Measurements from ENCODE around the gene IGFN1.
"Not testable (repeated sequence)": the region's sequence is repeated elsewhere in the genome, so short reads cannot be mapped to it uniquely, and the experiment has no call there.

IGFN1 gene

DNA sequence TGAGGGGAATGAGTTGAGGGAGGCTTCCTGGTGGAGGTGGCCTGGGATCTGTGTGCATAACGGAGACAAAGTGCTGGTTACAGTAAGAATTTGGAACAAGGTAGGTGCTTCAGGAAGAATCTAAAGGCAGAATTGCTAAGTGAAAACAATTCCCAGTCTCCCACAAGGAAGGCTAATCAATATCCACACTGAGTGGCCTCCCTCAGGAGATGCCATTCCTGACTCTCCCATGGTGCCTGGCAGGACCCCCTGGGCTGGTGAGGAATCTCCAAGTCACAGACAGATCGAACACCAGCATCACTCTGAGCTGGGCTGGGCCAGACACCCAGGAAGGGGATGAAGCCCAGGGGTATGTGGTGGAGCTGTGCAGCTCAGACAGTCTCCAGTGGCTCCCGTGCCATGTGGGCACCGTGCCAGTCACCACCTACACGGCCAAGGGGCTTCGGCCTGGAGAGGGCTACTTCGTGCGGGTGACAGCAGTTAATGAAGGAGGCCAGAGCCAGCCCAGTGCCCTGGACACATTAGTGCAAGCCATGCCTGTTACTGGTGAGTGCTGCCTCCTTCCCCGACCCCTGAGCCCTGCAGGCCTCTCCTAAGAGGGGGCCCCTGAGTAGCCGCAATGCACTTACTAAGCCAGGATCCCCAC lies 30.7 kb downstream of the IGFN1 start:
- no peak overlapping the region for H3K4me3 Mint-ChIP-seq
- H3K27ac Mint-ChIP-seq: no peak overlapping the region
- no peak for DNase-seq (ENCODE audit: low spot score)
- H3K36me3 Mint-ChIP-seq (ENCODE audit: low read depth): no peaks in the 10 kb centered on the region
- H3K27me3 Mint-ChIP-seq (ENCODE audit: low read depth): no peaks in the 10 kb centered on the region
- H3K9me3 Mint-ChIP-seq: no peaks in the 10 kb centered on the region
- H3K4me1 Mint-ChIP-seq (ENCODE audit: low read depth): no peaks in the 10 kb centered on the region

DNA sequence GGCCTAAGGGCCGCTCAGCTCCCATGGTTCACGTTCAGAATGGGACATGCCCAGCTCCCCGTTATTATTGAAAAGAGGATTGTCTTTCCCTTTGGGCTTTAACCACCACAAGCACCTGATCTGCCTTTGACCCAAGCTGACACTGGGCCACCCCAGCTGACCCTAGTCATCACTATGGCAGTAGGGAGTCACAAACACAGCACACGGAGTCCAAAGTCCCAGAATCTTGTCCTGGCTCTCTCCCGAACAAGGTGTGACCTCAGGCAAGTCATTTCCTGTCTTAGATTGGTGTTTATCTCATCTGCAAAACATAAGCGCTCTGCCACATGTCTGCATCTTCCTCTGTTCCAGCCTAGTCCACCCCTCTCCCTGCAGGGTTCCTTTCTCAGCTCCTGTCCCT lies 31.5 kb downstream of the IGFN1 start:
- H3K27me3 Mint-ChIP-seq (ENCODE audit: low read depth): no peaks in the 10 kb centered on the region
- no peaks in the 10 kb centered on the region for H3K9me3 Mint-ChIP-seq
- H3K27ac Mint-ChIP-seq: no peak overlapping the region
- H3K36me3 Mint-ChIP-seq (ENCODE audit: low read depth): no peaks in the 10 kb centered on the region
- H3K4me1 Mint-ChIP-seq (ENCODE audit: low read depth): no peaks in the 10 kb centered on the region
- H3K4me3 Mint-ChIP-seq: no peak overlapping the region
- no peak for DNase-seq (ENCODE audit: low spot score)

DNA sequence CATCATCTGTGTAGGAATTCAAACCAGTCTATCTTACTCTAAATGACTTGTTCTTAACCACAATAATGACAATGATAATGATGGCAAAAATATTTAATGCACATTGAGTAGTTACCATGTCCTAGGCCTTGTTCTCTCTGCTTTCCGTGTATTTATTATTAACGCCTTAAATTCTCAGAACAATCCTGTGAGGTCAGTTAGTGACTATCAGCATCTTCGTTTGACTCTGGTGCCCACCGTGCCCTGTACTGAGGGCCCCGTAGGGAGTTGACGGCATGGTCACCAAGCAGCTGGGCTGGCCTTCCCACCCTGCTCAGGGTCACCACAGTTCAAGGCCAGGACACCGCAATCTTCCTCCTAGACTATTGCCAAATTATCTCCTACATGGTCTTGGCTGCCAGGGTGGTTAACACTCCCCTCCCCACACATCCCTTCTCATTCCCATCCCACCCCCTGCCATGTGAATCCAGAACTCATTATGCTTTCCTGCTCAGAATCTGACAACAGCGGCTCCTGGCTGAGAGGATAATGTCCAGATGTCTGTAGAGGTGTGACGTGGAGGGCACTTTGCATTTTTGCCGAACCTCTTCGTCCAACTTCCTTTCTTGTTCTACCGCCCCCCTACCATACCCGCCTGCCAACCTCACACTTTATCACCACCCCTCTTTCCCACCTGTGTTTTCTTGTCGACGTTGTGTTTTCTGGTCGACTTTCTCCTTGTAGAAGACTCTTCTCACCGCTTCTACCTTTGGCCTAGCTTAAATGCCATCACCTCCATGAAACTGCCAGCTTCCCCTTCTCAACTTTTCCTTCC lies 33.4 kb downstream of the IGFN1 start:
- no peaks in the 10 kb centered on the region for H3K9me3 Mint-ChIP-seq
- no peaks in the 10 kb centered on the region for H3K4me1 Mint-ChIP-seq (ENCODE audit: low read depth)
- H3K27me3 Mint-ChIP-seq (ENCODE audit: low read depth): no peaks in the 10 kb centered on the region
- no peak for DNase-seq (ENCODE audit: low spot score)
- no peak overlapping the region for H3K4me3 Mint-ChIP-seq
- no peaks in the 10 kb centered on the region for H3K36me3 Mint-ChIP-seq (ENCODE audit: low read depth)
- H3K27ac Mint-ChIP-seq: no peak overlapping the region

DNA sequence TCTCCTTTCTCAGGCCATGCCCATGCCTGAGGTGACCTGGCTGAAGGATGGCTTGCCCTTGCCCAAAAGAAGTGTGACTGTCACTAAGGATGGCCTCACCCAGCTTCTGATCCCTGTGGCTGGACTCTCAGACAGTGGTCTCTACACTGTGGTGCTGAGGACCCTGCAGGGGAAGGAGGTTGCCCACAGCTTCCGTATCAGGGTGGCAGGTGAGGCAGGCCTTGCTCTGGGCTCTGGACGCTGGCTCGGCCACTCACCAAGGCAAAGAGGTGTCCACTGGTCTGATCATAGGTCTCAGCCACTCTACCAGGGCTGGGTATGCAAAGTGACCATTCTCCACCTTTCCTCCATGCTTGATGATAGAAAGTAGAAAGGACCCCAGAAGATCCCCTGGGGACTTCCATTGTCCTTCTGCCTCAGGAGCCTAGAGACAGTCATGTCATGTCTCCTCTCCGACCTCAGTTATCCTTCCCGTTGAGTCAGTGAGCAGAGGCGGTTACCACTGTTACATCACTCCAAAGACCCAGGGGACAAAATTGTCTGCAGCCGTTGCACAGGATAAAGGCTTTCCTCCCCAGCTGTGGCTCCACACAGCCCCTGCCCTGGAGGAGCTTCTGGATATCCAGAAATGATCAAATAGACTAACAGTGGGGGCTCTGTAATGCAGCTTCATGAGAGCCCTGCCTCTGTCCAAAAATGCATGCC lies 34.2 kb downstream of the IGFN1 start:
- Mint-ChIP-seq H3K27me3 (ENCODE audit: low read depth) (no peaks in the 10 kb centered on the region), H3K9me3 (no peaks in the 10 kb centered on the region), H3K36me3 (ENCODE audit: low read depth) (no peaks in the 10 kb centered on the region), H3K4me1 (ENCODE audit: low read depth) (no peaks in the 10 kb centered on the region), H3K4me3 (no peak overlapping the region), H3K27ac (no peak overlapping the region)
- DNase-seq (ENCODE audit: low spot score): no peak

DNA sequence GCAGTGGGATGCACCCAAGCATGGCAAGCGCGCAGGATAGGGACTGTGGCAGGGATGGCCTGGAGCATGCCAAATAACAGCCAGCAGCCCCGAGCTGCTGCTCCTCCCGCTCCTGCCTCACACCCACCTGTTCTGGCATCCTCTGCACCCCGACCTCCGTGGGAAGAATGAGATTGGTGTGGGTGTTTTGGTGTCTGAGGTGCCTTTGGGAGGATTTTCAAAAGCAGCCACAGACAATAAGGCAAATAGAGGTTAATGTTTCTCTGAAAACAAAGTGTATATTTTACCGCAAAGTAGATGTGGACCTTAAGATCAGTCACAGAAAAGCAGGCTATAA lies 35.5 kb downstream of the IGFN1 start:
- DNase-seq (ENCODE audit: low spot score): no peak
- Mint-ChIP-seq H3K27me3 (ENCODE audit: low read depth) (peaks cover 4% of the 10 kb centered on the region), H3K27ac (no peak overlapping the region), H3K4me3 (no peak overlapping the region), H3K36me3 (ENCODE audit: low read depth) (no peaks in the 10 kb centered on the region), H3K4me1 (ENCODE audit: low read depth) (no peaks in the 10 kb centered on the region), H3K9me3 (no peaks in the 10 kb centered on the region)

DNA sequence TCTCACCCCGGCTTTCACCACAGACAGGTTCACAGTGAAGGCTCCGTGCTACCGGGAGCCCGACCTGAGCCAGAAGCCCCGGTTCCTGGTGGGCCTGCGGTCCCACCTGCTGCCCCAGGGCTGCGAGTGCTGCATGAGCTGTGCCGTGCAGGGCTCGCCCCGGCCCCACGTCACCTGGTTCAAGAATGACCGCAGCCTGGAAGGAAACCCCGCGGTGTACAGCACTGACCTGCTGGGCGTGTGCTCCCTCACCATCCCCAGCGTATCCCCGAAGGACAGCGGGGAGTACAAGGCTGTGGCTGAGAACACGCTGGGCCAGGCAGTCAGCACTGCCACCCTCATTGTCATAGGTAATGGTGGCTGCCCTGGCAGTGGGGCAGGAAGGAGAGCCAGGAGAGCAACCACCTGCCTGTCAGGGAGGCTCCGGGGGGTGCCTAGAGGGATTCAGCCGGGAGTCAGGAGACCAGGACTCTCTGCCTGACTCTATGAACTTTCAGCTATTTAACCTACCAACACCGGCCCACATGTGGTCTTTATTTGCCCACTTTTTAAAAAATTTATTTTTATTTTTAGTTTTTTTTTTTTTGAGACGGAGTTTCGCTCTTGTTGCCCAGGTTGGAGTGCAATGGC lies 36.4 kb downstream of the IGFN1 start:
- H3K27me3 Mint-ChIP-seq (ENCODE audit: low read depth): peaks cover 7% of the 10 kb centered on the region
- H3K4me3 Mint-ChIP-seq: no peak overlapping the region
- H3K4me1 Mint-ChIP-seq (ENCODE audit: low read depth): no peaks in the 10 kb centered on the region
- H3K36me3 Mint-ChIP-seq (ENCODE audit: low read depth): no peaks in the 10 kb centered on the region
- no peak for DNase-seq (ENCODE audit: low spot score)
- no peaks in the 10 kb centered on the region for H3K9me3 Mint-ChIP-seq
- no peak overlapping the region for H3K27ac Mint-ChIP-seq

DNA sequence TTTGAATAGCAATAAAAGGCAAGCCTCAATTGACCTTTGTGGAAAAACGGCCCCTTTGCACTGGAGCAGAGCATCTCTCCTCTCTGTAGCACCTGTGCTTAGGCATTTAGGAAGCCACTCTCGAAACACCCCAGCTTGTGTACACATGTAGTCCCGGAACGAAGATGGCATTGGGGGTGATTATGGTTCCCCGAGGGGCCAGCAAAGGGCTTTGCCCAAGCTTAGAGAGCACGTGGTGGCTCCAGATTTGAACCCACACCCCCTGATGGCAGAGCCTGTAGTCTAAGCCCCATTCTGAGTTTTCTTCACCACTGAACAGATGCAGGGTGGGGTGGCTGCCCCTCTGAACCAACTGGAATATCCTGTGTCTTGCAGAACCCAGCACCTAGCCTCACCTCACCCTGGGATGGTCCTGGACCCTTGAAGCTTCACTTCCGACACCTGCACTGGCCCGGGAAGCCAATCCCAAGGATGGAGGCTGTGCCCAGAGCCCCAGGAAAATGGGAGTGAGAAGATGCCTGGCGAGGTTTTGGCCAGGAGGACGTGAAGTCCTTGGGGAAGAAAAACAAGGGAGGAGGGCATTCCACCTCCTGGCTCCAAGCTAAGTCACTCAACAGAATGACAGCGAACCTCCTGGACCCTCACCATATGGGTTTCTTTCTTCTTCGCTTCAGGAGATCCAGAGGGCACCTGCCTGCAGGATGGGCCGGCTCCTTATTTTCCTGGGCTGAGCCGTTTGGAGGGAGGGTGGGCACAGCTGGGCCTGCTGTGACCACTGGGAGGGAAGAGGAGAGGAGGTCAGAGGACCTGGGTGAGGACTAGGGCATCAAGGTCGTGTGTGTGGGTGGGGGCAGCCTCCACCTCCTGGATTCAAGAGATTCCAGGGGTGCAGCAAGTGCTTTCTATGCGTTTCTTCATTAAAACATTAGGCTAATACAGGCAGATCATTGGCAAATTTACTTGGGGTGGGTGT lies 37.7 kb downstream of the IGFN1 start:
- H3K9me3 Mint-ChIP-seq: no peaks in the 10 kb centered on the region
- H3K4me1 Mint-ChIP-seq (ENCODE audit: low read depth): no peaks in the 10 kb centered on the region
- no peaks in the 10 kb centered on the region for H3K36me3 Mint-ChIP-seq (ENCODE audit: low read depth)
- H3K27ac Mint-ChIP-seq: no peak overlapping the region
- H3K4me3 Mint-ChIP-seq: no peak overlapping the region
- DNase-seq (ENCODE audit: low spot score): no peak
- H3K27me3 Mint-ChIP-seq (ENCODE audit: low read depth): peaks cover 9% of the 10 kb centered on the region

DNA sequence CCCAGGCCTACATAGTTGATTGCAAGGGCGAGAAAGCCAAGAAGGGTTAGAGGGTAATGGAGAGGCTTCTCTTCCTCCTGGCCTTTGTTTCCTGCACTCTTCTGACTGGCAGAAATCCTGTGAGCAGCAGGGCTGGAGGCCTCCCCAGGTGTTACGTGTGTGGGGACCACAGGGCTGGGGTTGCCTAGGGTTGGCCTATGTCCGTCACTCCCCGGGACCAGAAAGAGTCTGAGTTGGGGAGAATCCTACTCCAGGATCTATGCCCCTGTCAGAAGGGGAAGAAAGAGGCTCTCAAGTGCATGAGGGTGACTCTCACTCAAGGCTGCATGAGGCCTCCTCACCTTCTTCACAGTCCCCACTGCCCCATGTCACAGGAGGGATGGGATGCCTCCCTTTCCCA lies 38.5 kb downstream of the IGFN1 start:
- no peaks in the 10 kb centered on the region for H3K36me3 Mint-ChIP-seq (ENCODE audit: low read depth)
- no peak overlapping the region for H3K27ac Mint-ChIP-seq

DNA sequence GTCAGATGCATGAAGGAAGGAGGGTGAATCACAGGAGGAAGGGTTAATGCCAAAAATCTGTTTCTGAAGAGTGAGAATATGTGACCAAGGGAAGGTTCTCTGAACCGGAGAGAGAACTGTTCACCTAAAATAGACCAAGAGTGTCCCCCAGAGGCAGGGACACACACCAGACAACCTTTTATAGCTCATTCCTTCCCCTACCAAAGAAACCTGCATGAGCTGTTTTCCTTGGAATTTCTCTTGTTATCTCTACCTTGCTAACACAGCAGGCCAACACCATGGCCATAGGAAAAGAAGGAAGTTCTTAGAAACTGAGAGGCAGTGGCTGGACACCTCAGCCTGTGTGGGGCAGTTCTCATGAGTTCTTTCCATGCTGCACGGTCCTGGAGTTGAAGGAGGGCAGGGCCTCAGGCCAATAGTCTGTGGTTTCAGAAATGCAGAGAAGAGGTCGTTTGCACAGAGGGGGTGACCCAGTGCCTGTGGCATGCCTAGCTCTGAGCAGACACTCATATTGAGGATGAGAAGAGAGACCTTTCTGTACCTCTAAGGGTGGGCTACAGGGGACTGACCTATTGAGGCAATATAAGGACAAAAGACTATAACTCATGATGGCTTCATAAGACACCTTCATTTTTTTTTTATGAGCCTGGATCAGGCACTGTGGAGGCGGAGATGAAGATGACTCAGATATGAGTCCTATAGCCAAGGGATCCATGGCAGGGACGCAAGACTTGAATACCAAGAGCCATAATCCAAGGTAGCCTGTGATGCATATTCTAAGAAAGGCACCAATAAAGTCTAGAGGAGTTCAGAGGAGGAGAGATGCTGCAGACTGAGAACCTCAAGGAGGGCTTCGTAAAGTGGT lies 39.4 kb downstream of the IGFN1 start:
- Mint-ChIP-seq H3K4me1 (ENCODE audit: low read depth) (no peaks in the 10 kb centered on the region), H3K4me3 (no peak overlapping the region), H3K9me3 (no peaks in the 10 kb centered on the region), H3K36me3 (ENCODE audit: low read depth) (no peaks in the 10 kb centered on the region), H3K27me3 (ENCODE audit: low read depth) (peaks cover 9% of the 10 kb centered on the region), H3K27ac (no peak overlapping the region)
- DNase-seq (ENCODE audit: low spot score): no peak

More for the DNA sequence above, 38.5 kb downstream of the IGFN1 start:
- DNase-seq (ENCODE audit: low spot score): no peak
- no peaks in the 10 kb centered on the region for H3K9me3 Mint-ChIP-seq
- H3K4me3 Mint-ChIP-seq: no peak overlapping the region
- no peaks in the 10 kb centered on the region for H3K4me1 Mint-ChIP-seq (ENCODE audit: low read depth)
- peaks cover 9% of the 10 kb centered on the region for H3K27me3 Mint-ChIP-seq (ENCODE audit: low read depth)

DNA sequence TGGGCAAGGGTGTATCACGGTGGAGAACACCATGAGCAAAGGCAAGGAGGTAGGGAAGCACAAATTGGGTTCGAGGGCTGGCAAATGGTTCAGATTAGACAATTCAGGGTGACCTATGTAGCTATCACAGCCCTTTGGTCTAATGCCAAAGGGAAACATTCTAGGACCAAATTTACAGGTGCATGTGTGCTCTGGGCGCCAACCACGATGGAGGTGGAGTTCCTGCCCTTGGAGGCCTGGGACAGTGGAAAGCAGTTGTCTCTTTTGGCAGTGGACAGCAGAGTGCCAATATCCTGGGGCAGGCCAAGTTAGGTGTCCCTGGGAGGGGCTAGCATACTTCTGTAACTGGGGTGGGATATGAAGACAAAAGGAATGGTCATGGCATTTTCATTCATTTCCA lies 40.1 kb downstream of the IGFN1 start:
- peaks cover 9% of the 10 kb centered on the region for H3K27me3 Mint-ChIP-seq (ENCODE audit: low read depth)
- no peaks in the 10 kb centered on the region for H3K4me1 Mint-ChIP-seq (ENCODE audit: low read depth)
- H3K4me3 Mint-ChIP-seq: no peak overlapping the region
- no peak for DNase-seq (ENCODE audit: low spot score)
- no peak overlapping the region for H3K27ac Mint-ChIP-seq
- no peaks in the 10 kb centered on the region for H3K36me3 Mint-ChIP-seq (ENCODE audit: low read depth)
- H3K9me3 Mint-ChIP-seq: no peaks in the 10 kb centered on the region

DNA sequence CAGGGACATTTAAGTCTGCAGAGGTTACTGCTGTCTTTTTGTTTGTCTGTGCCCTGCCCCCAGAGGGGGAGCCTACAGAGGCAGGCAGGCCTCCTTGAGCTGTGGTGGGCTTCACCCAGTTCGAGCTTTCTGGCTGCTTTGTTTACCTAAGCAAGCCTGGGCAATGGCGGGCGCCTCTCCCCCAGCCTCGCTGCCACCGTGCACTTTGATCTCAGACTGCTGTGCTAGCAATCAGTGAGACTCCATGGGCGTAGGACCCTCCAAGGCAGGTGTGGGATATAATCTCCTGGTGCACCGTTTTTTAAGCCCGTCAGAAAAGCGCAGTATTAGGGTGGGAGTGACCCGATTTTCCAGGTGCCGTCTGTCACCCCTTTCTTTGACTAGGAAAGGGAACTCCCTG lies 49.0 kb downstream of the IGFN1 start:
- H3K27me3 Mint-ChIP-seq (ENCODE audit: low read depth): peaks cover 23% of the 10 kb centered on the region
- H3K36me3 Mint-ChIP-seq (ENCODE audit: low read depth); H3K4me3 Mint-ChIP-seq; H3K9me3 Mint-ChIP-seq; H3K27ac Mint-ChIP-seq; DNase-seq (ENCODE audit: low spot score); H3K4me1 Mint-ChIP-seq (ENCODE audit: low read depth): not testable (repeated sequence)

DNA sequence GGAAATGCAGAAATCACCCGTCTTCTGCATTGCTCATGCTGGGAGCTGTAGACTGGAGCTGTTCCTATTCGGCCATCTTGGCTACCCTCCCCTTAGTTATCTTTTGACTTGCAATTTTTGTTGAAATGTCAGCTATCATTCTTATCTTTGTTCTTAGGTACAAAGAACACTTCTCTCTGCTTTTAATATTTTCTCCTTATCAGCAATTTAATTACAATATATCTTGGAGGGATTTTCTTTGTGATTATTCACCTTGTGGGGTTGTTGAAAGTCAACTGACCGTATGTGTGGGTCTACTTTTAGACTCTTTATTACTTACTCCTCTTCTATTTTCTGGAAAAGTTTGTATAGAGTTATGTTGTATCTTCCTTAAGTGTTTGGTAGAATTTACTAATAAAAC lies 49.5 kb downstream of the IGFN1 start:
- Mint-ChIP-seq H3K9me3 (no peaks in the 10 kb centered on the region), H3K4me1 (ENCODE audit: low read depth) (no peaks in the 10 kb centered on the region), H3K4me3 (no peak overlapping the region), H3K27ac (no peak overlapping the region), H3K27me3 (ENCODE audit: low read depth) (peaks cover 28% of the 10 kb centered on the region), H3K36me3 (ENCODE audit: low read depth) (no peaks in the 10 kb centered on the region)
- no peak for DNase-seq (ENCODE audit: low spot score)

DNA sequence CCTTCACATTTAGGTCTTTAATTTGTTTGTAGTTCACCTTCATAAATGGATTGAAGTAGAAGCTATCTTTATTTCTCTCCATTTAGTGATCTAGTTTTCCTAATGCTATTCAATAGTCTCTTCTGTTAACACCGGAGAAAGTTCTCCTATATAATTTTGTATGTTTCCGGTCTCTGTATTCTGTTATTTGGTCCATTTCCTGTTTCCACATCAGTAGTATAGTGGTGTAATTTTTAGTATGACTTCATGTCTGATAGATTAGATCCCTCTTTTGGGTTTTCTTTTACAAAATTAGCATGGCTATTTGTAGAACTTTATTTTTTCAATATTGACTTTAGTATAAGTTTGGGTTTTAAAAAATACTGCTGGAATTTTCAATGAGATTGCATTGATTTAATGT lies 51.1 kb downstream of the IGFN1 start:
- Mint-ChIP-seq H3K4me3 (no peak overlapping the region), H3K27ac (no peak overlapping the region), H3K4me1 (ENCODE audit: low read depth) (no peaks in the 10 kb centered on the region), H3K9me3 (no peaks in the 10 kb centered on the region), H3K36me3 (ENCODE audit: low read depth) (no peaks in the 10 kb centered on the region), H3K27me3 (ENCODE audit: low read depth) (peaks cover 31% of the 10 kb centered on the region)
- DNase-seq (ENCODE audit: low spot score): no peak
